ENCODE measurements around the gene SMOC2.

Gene SMOC2

GRCh38 chr6:168518348-168518745 lies 77.4 kb downstream of the SMOC2 start:
- DNase-seq (ENCODE audit: low read depth): no peak
- TF ChIP-seq CTCF (IDR thresholded peaks at IDR 0.05; ENCODE audit: insufficient read depth, low read depth, low read length, missing control alignments): no peak
- H3K4me3 ChIP-seq (ENCODE audit: low read depth, low read length): no peak overlapping the region

- H3K4me3 ChIP-seq (ENCODE audit: low read depth, low read length): no peak overlapping the region
- TF ChIP-seq CTCF (IDR thresholded peaks at IDR 0.05; ENCODE audit: insufficient read depth, low read depth, low read length, missing control alignments): no peak
- DNase-seq (ENCODE audit: low read depth): no peak
These were observed 77.9 kb downstream of the SMOC2 start for GRCh38 chr6:168518867-168519266.

- DNase-seq (ENCODE audit: low read depth): no peak
- H3K4me3 ChIP-seq (ENCODE audit: low read depth, low read length): no peak overlapping the region
- TF ChIP-seq CTCF (IDR thresholded peaks at IDR 0.05; ENCODE audit: insufficient read depth, low read depth, low read length, missing control alignments): no peak
These were observed 79.2 kb downstream of the SMOC2 start for GRCh38 chr6:168520233-168520632.

GRCh38 chr6:168524571-168525001 lies 83.6 kb downstream of the SMOC2 start:
- DNase-seq (ENCODE audit: low read depth): no peak
- no peak overlapping the region for H3K4me3 ChIP-seq (ENCODE audit: low read depth, low read length)
- TF ChIP-seq CTCF (IDR thresholded peaks at IDR 0.05; ENCODE audit: insufficient read depth, low read depth, low read length, missing control alignments): no peak

- H3K4me3 ChIP-seq (ENCODE audit: low read depth, low read length): no peak overlapping the region
- DNase-seq (ENCODE audit: low read depth): no peak
- TF ChIP-seq CTCF (IDR thresholded peaks at IDR 0.05; ENCODE audit: insufficient read depth, low read depth, low read length, missing control alignments): no peak
These were observed 84.1 kb downstream of the SMOC2 start for GRCh38 chr6:168525114-168525513.

- H3K4me3 ChIP-seq (ENCODE audit: low read depth, low read length): no peak overlapping the region
- no peak for DNase-seq (ENCODE audit: low read depth)
- no peak for TF ChIP-seq CTCF (IDR thresholded peaks at IDR 0.05; ENCODE audit: insufficient read depth, low read depth, low read length, missing control alignments)
These were observed 85.1 kb downstream of the SMOC2 start for GRCh38 chr6:168525926-168526630.

GRCh38 chr6:168526841-168527281 lies 85.9 kb downstream of the SMOC2 start:
- DNase-seq (ENCODE audit: low read depth): no peak

More at GRCh38 chr6:168526841-168527281, 85.9 kb downstream of the SMOC2 start:
- TF ChIP-seq CTCF (IDR thresholded peaks at IDR 0.05; ENCODE audit: insufficient read depth, low read depth, low read length, missing control alignments): no peak
- H3K4me3 ChIP-seq (ENCODE audit: low read depth, low read length): no peak overlapping the region

All from GM12865 (cell line).